ENCODE measurements around the gene HOXA4. TPM values are rescaled to one million over a fixed set of nuclear protein-coding genes. Genes with fewer than 3 reads are reported as not detected.

Gene HOXA4
- total and polyA plus RNA-seq, 10 of the 15 experiments (the other 5 are each of a cell fraction or from before 2014, with no cell fraction given) = 0.07 TPM; not detected in 9

GRCh38 chr7:27138985-27139333, 8.4 kb upstream of the HOXA4 start:
- Histone ChIP-seq H3K36me3 (ENCODE audit: control insufficient read depth in 2 of 2, insufficient read depth in 2 of 2, low read length in 1 of 2) (no peaks in the 10 kb centered on the region), H3K27ac (ENCODE audit: control insufficient read depth, insufficient read depth) (no peak overlapping the region), H3K4me2 (ENCODE audit: control insufficient read depth, insufficient read depth) (no peak overlapping the region), H3K4me3 (no peak overlapping the region), H3K9ac (ENCODE audit: control insufficient read depth, insufficient read depth, low read length) (no peak overlapping the region), H3K9me3 (replicated peaks; ENCODE audit: control insufficient read depth, insufficient read depth, low read length) (no peaks in the 10 kb centered on the region; the same call in 2 of the 3 replicates), H3K4me1 (ENCODE audit: control insufficient read depth, insufficient read depth, low read length) (no peaks in the 10 kb centered on the region; the same call in 1 of the 2 replicates), H2AFZ (ENCODE audit: control insufficient read depth, low read depth, low read length) (no peak overlapping the region), H3K27me3 (replicated peaks in 1 of 2; ENCODE audit: control insufficient read depth in 2 of 2, insufficient read depth in 2 of 2, low read length in 1 of 2) (peaks cover 0 to 7% of the 10 kb centered on the region in 2 experiments; a peak in 2 of 4 replicates), H3K79me2 (ENCODE audit: control insufficient read depth, insufficient read depth, low read length) (no peaks in the 10 kb centered on the region), H4K20me1 (ENCODE audit: control insufficient read depth, insufficient read depth) (no peaks in the 10 kb centered on the region)
- POLR2A ChIA-PET = no interaction called here
- BruUV-seq (replicated peaks) = no TSS peak
- CTCF ChIA-PET = no interaction called here
- RAD21 ChIA-PET (ENCODE audit: unreplicated experiment) = no interaction called here
- DNase-seq (ENCODE audit: low read depth, low spot score) (no peak), ATAC-seq (no peak), FAIRE-seq (no peak)
- 61% methylated on average over 11 of the region's 11 CpGs for WGBS (ENCODE audit: insufficient coverage, insufficient replicate concordance, low lambda C conversion rate, missing lambda C conversion rate)
- in situ Hi-C loops (cut with MboI) (no loop called here), intact Hi-C loops (cut with micrococcal nuclease; ENCODE audit: unreplicated experiment) (no loop called here)
- SMC1A ChIA-PET (ENCODE audit: uncharacterized antibody, unreplicated experiment) = no interaction called here
- TF ChIP-seq CBX5 (IDR thresholded peaks at IDR 0.05; ENCODE audit: low read depth) = no peak
- no peak for TF ChIP-seq CBX3 (IDR thresholded peaks at IDR 0.05; ENCODE audit: borderline replicate concordance, low read depth)

DNA sequence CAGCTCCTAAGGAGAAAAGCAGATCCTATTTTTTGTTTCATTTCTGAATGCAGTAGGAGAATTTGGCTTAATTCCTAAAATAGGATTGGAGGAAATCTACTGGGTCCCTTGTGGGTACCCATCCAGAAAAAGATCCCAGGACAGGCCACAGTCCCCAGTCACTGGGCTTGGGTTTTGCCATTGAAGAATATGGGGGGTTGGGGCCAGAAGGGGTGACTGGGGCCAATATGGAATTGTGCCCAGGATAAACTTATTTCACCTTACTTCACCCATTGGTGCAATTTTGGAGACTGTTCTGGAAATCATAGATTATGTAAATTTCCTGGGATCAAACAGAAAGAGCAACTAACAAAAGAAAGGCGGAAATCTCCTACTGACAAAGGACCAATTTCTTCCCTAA, 7.9 kb upstream of the HOXA4 start:
- WGBS (ENCODE audit: insufficient coverage, insufficient replicate concordance, low lambda C conversion rate, missing lambda C conversion rate) = 84% methylated on average over 1 of the region's 1 CpG
- in situ Hi-C loops (cut with MboI) (no loop called here), intact Hi-C loops (cut with micrococcal nuclease; ENCODE audit: unreplicated experiment) (no loop called here)
- DNase-seq (ENCODE audit: low read depth, low spot score) = no peak
- Histone ChIP-seq H3K4me2 (ENCODE audit: control insufficient read depth, insufficient read depth) (no peak overlapping the region), H2AFZ (ENCODE audit: control insufficient read depth, low read depth, low read length) (no peak overlapping the region), H3K27me3 (replicated peaks in 1 of 2; ENCODE audit: control insufficient read depth in 2 of 2, insufficient read depth in 2 of 2, low read length in 1 of 2) (peaks cover 0 to 7% of the 10 kb centered on the region in 2 experiments; a peak in 2 of 4 replicates), H3K4me3 (no peak overlapping the region), H3K79me2 (ENCODE audit: control insufficient read depth, insufficient read depth, low read length) (no peaks in the 10 kb centered on the region), H3K9ac (ENCODE audit: control insufficient read depth, insufficient read depth, low read length) (no peak overlapping the region), H3K27ac (ENCODE audit: control insufficient read depth, insufficient read depth) (no peak overlapping the region), H3K9me3 (replicated peaks; ENCODE audit: control insufficient read depth, insufficient read depth, low read length) (no peaks in the 10 kb centered on the region), H3K36me3 (ENCODE audit: control insufficient read depth in 2 of 2, insufficient read depth in 2 of 2, low read length in 1 of 2) (no peaks in the 10 kb centered on the region), H4K20me1 (ENCODE audit: control insufficient read depth, insufficient read depth) (no peaks in the 10 kb centered on the region), H3K4me1 (ENCODE audit: control insufficient read depth, insufficient read depth, low read length) (no peaks in the 10 kb centered on the region; the same call in 1 of the 2 replicates)
- SMC1A ChIA-PET (ENCODE audit: uncharacterized antibody, unreplicated experiment) = no interaction called here
- POLR2A ChIA-PET = no interaction called here
- CTCF ChIA-PET = no interaction called here
- ATAC-seq = no peak
- no peak for FAIRE-seq
- RAD21 ChIA-PET (ENCODE audit: unreplicated experiment) = no interaction called here
- no TSS peak for BruUV-seq (replicated peaks)
- TF ChIP-seq, protein P1, sequence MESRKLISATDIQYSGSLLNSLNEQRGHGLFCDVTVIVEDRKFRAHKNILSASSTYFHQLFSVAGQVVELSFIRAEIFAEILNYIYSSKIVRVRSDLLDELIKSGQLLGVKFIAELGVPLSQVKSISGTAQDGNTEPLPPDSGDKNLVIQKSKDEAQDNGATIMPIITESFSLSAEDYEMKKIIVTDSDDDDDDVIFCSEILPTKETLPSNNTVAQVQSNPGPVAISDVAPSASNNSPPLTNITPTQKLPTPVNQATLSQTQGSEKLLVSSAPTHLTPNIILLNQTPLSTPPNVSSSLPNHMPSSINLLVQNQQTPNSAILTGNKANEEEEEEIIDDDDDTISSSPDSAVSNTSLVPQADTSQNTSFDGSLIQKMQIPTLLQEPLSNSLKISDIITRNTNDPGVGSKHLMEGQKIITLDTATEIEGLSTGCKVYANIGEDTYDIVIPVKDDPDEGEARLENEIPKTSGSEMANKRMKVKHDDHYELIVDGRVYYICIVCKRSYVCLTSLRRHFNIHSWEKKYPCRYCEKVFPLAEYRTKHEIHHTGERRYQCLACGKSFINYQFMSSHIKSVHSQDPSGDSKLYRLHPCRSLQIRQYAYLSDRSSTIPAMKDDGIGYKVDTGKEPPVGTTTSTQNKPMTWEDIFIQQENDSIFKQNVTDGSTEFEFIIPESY (IDR thresholded peaks at IDR 0.05) = no peak
- TF ChIP-seq POU2F2 (IDR thresholded peaks at IDR 0.05; ENCODE audit: borderline replicate concordance, low read depth, low read length) (no peak), CHD2 (IDR thresholded peaks at IDR 0.05; ENCODE audit: borderline replicate concordance, low read depth, low read length) (no peak), ZBTB4 (CRISPR knock-in tag; IDR thresholded peaks at IDR 0.05) (no peak), NR2F1 (conservative IDR thresholded peaks at IDR 0.05) (no peak), MLLT1 (IDR thresholded peaks at IDR 0.05) (no peak), ZBED1 (IDR thresholded peaks at IDR 0.05; ENCODE audit: borderline replicate concordance) (no peak), KAT2A (conservative IDR thresholded peaks at IDR 0.05; ENCODE audit: control insufficient read depth, low read depth, low read length) (no peak), ATF7 (IDR thresholded peaks at IDR 0.05; ENCODE audit: low read depth) (no peak), ZNF24 (IDR thresholded peaks at IDR 0.05) (no peak), HCFC1 (IDR thresholded peaks at IDR 0.05; ENCODE audit: low read length) (no peak), POLR2A (IDR thresholded peaks at IDR 0.05; ENCODE audit: low read depth, low read length) (no peak)
